GM19438 (cell line): Measurements from ENCODE around the gene CALHM6.

Experiments used
- ATAC-seq: cut with Tn5 transposase; IDR thresholded peaks from one replicate; pipeline ENCODE4 v1.9.1; 2021; ENCODE audit warnings: low read depth; ENCODE audit not compliant: unreplicated experiment

CALHM6 gene

DNA sequence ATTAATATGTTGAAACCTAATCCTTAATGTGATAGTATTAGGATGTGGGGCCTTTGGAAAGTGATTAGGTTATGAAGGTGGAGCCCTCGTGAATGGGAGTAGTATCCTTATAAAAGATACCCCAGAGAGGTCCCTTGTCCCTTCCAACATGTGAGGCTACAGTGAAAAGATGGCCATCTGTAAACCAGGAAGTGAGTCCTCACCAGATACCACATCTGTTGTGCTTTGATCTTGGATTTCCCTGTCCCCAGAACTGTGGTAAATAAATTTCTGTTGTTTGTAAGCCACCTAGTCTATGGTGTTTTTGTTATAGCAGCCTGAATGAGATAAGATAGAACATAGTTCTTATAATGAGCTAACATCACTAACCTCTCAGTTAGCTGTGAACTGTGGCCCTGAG is 16.6 kb upstream of the CALHM6 start:
- ATAC-seq, result no peak

DNA sequence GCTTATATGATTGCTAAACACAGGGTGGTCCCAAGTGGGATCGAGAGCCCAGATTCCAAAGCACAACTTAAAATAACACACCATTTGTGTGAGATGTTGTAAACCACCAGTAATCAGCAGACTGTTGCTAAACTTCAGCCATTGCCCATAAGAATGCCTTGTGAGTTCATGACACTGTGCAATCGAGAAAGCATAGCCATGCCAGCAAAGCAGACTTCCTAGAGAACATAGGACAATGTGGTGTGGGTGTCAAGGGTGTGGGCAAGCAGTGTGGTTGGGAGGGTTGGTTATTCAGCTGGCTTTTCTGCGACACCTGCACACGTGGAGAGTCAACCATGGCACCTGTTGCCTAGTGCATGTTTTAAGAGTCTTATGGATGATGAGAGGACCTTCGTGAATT is 16.1 kb upstream of the CALHM6 start:
- ATAC-seq, result no peak

DNA sequence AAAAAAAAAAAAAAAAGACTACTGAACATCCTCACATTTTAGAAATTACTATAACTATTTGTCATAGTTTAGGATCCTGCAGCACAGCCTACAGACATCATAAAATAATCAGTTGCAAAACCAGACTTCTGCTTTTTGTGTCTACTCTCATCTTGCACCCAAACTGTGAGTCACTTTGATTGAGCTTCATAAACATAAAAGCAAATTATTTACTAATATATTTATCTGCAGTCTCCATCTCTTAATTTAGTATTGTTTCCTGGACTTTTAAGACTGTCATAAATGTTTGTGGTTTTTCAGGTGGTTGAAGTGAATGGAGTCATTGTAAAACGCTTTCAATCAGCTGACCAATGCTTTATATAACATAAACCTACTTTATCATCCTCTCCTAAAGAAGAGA is 14.8 kb upstream of the CALHM6 start:
- no peak for ATAC-seq

DNA sequence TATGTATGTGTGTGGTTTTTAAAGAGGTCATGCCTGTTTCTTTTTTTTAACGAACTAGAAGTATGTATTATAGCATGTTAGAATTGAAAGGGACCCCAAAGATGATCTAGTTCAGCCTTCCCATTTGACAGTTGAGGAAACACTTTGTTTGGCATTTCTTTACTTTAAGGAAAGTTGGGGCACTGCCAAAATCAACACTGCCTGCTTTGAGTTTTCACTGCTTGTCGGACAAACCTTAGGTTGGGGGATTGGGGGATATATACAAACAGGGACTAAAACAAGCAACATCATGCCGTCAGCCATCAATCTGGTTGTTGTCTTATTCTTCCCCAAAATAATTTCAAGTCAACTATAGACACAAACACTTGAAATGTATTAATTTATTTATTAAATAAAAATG is 14.1 kb upstream of the CALHM6 start:
- no peak for ATAC-seq

GRCh38 chr6:116447496-116448011 is 13.6 kb upstream of the CALHM6 start:
- no peak for ATAC-seq

GRCh38 chr6:116449565-116449964 is 11.6 kb upstream of the CALHM6 start:
- no peak for ATAC-seq

DNA sequence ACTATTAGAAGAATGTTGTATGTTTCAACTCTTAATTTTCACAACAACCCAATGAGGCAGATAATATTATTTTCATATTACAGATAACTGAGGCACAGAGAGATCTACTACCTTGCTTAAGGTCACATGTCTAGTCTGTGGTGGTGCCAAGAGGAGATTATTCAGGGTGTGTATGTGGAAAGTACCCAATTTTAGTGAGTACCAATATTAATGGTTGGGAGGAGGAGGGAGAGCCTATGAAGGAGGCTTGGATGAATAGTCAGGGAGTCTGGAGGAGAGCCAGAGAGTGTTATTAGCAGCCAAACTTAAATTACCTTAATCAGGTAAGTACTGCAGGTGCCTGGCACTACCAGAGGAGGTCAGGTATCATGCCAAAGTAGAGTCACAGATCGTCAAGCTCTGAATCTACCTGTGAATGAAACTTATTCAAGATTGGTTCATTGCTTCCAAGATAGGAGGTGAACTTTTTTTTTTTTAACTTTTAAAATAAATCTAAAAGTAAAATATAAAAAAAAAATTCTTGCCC is 10.9 kb upstream of the CALHM6 start:
- ATAC-seq, result no peak

DNA sequence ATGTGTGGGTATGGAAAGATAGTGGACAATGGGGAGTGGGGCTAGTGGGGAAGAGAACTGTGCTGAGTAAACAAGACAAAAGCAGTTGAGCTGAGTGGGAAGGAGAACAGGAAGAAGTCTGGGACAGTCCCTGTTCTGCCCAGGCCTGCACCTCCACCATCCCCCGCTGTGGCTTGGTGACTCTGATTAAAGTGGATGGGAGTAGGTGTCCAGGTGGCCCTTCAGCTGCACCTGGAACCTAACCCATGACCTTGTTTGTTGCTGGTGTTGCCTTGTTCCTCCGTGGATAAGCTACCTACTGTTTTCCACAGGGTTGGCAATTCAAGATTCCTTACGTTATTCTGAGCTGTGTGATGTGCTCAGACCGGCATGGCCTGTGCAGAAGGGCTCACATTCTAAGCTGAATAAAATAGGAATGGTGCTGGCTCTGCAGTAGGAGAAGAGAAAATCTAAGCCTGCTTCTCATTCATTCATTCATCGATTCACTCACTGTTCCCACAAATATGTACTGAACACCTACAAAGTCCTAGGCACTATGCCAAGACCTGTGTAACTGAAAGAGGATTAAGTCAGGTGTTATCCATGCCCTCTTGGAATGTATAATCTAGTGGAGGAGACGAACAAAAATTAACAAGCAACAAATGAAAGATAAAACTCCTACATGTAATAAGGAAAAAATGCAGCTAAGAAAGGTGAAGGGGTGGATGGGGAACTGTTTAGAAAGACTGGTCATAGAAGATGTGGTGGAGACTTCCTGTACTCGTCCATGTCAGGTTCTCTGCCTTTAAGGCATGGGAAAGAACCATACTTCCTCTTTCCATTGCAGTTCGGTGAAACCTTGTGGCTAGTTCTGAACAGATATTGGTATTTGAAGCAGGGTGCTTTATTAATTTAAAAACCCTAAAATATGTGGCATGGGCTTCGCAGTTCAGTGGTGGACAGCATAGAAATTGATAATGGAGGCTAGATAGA is 10.1 kb upstream of the CALHM6 start:
- peak; percentile 90 for ATAC-seq

DNA sequence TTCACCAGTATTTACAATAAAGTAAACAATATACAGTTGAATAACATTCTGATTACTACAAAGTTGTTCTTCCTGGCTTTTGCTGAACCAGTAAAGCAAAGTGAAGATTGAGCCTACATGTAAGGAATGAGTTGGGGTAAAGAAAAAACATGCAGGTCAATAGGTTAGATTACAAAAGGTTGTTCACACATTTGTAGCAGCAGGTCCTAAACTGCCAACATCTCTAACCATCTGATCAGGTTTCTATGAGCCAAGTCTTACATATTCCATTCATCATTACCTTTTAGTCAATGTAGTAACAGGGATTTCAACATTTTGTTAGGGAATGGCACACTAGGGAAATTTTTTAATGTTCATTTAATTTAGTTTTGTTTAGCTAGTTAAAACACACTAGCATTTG is 9.3 kb upstream of the CALHM6 start:
- ATAC-seq, result no peak

- no peak for ATAC-seq
Measured at GRCh38 chr6:116452531-116452930, 8.6 kb upstream of the CALHM6 start.

GRCh38 chr6:116456106-116456505 is 5.1 kb upstream of the CALHM6 start:
- no peak for ATAC-seq

DNA sequence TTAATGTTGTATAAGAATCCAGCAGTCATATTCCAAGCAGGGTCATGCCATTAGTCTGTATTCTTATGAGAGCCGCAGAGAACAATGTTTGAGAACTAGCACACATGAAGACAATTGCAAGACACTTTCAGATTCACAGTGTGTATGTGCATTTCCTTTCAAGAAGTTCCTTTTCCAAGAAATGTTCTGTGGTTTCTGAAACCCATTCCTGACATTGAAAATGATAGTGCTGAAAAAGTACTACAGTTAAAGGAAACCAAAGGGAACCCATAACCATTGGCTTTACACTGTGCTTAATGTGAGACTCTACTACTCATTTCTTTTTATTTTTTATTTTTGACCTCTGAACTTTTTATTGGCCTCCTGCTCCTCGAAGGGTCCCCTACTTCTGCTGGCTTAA is 4.2 kb upstream of the CALHM6 start:
- ATAC-seq, result no peak

DNA sequence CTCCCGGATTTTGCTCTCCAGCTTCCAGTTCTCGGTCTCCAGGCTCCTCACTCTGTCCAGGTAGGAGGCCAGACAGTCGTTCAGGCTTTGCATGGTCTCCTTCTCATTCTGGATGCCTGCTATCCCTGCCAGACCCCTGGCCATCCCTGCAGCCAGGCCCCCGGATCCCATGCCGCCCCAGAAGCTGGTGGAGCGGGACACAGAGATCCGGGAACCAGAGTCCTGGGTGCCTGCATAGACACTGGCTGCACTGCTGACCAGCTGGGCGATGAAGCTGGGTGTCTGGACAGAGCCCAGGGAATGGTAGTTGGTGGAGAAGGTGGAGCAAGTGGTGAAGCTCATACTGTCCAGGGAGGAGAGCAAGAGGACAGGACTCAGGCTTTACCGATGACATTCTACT is 2.9 kb upstream of the CALHM6 start:
- no peak for ATAC-seq

DNA sequence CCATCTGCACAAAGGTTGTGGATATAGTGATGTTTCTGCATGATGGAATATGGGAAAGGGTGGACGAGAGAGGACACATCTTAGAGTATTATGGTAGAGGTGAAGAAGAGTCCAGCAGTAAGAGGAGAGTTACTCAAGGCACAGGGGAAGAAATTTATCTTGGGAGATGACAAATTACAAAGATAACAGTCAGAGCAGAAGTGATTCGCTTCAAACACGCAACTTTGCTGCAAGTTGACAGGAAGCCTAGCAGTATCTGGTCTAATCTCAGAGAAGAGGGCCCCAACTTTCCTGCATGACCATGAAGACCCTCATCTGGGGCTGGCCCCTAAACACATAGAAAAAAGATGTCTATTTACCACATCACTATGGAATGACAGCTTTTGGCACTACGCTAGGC is 1.2 kb upstream of the CALHM6 start:
- no peak for ATAC-seq

DNA sequence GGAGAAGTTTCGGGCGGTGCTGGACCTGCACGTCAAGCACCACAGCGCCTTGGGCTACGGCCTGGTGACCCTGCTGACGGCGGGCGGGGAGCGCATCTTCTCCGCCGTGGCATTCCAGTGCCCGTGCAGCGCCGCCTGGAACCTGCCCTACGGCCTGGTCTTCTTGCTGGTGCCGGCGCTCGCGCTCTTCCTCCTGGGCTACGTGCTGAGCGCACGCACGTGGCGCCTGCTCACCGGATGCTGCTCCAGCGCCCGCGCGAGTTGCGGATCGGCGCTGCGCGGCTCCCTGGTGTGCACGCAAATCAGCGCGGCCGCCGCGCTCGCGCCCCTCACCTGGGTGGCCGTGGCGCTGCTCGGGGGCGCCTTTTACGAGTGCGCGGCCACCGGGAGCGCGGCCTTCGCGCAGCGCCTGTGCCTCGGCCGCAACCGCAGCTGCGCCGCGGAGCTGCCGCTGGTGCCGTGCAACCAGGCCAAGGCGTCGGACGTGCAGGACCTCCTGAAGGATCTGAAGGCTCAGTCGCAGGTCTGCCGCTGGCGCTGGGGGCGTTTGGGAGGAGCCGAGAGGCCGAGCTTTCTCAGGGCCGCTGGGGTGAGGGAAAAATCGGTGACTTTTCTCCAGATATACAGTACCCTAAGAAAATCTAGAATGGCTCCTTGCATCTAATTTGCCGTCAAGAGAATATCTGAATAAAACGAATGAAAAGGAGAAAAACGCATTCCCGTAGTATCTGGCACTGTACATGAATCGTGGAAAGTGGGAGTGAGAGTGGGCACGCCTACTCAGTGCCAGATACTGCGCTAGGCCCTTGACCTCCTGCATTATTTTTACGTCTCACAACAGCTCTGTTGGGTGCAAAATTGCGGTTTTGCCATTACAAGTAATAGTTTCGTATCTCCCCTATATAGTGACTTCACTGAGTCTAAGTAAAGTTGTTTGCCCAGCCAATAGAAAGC is 1.0 kb downstream of the CALHM6 start:
- ATAC-seq, result peak; percentile 80

- no peak for ATAC-seq
Measured at GRCh38 chr6:116463301-116463700, 2.1 kb downstream of the CALHM6 start.

GRCh38 chr6:116465246-116465645 is 4.1 kb downstream of the CALHM6 start:
- ATAC-seq, result no peak

DNA sequence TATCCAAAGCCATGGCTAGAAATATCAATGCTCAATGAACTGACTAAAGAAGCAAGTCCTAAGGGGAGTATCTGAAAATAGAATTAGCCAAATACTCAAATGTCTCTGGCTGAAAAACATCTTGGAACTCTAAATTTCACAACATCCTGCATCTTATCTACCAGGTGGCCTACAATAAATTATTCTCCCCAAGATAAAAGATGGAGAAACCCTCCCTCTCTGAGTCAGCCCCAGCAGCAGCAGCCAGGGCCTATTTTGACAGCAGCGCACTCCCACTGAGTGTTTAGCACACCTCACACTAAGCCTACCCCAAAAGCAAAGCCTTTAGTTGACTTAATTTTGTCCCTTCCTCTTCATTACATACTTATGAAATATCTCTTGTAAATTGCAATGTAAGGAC is 5.9 kb downstream of the CALHM6 start:
- no peak for ATAC-seq

- no peak for ATAC-seq
Measured at GRCh38 chr6:116467514-116467913, 6.3 kb downstream of the CALHM6 start.

- ATAC-seq, result no peak
Measured at GRCh38 chr6:116468293-116468692, 7.1 kb downstream of the CALHM6 start.

- ATAC-seq, result no peak
Measured at GRCh38 chr6:116471531-116471930, 10.4 kb downstream of the CALHM6 start.
